GM19043 (cell line): Measurements from ENCODE around the gene SMAD3.
"Not testable (repeated sequence)": the region's sequence is repeated elsewhere in the genome, so short reads cannot be mapped to it uniquely, and the experiment has no call there.

ENCODE experiments used
- ATAC-seq: cut with Tn5 transposase; IDR thresholded peaks from one replicate; pipeline ENCODE4 v1.9.1; 2021; ENCODE audit warnings: low read depth; ENCODE audit not compliant: unreplicated experiment

The SMAD3 gene

DNA sequence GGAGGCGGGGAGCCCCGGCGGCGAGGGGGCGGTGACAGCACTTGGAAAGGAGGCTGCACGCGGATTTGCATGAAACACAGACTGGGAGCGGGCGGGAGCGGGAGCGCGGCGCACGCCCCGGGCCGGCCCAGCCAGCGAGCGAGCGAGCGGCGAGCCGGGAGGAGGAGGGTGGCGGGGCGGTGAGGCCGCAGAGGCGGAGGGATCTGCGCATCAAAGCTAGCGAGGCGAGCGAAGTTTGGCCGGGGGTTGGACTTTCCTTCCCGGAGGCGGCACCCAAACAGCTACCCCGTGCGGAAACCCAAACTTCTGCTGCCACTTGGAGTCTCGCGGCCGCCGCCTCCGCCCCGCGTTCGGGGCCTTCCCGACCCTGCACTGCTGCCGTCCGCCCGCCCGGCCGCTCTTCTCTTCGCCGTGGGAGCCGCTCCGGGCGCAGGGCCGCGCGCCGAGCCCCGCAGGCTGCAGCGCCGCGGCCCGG, at the start of gene SMAD3:
Gene SMAD3, plus strand, starts transcription at position 72 of the 475 bp plus-strand sequence. CDS start 553 bp downstream, outside the sequence.
- no peak for ATAC-seq

DNA sequence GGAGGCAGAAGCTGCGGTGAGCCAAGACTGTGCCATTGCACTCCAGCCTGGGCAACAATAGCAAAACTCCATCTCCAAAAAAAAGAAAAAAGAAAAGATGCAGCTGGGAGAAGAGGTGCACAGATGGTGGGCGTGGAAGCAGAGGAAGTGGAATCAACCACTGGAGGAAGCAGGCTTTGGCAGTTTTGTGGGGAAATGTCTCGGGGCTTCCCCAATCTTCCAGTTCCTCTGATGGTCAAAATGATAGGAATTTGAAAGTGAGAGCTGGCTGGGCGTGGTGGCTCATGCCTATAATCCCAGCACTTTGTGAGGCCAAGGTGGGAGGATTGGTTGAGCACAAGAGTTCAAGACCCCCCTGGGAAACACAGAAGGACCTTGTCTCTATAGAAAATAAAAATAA, 48.1 kb upstream of the SMAD3 start:
- ATAC-seq = no peak

GRCh38 chr15:67018026-67018425, 47.4 kb upstream of the SMAD3 start:
- ATAC-seq = no peak

GRCh38 chr15:67018441-67018840, 47.0 kb upstream of the SMAD3 start:
- no peak for ATAC-seq

GRCh38 chr15:67019069-67019468, 46.3 kb upstream of the SMAD3 start:
- ATAC-seq = no peak

DNA sequence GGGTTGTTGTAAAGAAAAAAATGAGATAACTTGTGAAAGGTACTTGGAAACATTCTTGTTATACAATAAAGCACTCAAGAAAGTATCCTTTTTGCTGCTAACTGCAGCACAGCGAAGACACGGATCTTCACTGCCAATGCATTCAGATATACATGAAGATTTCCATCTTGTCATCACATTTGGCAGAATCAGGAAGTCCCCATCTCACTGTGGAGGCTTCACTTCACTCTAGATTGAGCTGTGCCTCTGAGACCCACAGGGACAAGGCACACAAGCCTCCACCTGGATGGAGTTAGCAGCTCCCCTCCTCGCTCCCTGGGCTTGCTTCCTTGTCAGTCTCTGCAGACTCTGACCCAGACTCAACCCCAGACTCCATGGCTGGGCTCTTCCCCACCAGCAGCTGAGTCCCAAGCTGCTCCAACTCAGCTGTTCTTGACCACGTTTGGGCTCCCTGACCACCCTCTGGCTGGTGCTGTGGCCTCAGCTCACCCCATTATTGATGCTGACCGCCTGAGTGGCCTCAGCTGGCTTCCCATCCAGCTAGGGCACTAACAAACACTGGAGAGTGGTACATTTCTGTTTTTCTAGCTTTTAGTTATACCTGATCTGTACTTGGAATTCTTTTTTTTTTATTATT, 45.4 kb upstream of the SMAD3 start:
- ATAC-seq = no peak

GRCh38 chr15:67020668-67021067, 44.7 kb upstream of the SMAD3 start:
- not testable (repeated sequence) for ATAC-seq

- no peak for ATAC-seq
These were observed 43.9 kb upstream of the SMAD3 start for GRCh38 chr15:67021455-67021854.

GRCh38 chr15:67022587-67023105, 42.8 kb upstream of the SMAD3 start:
- ATAC-seq = no peak

- no peak for ATAC-seq
These were observed 41.7 kb upstream of the SMAD3 start for GRCh38 chr15:67023517-67024313.

- no peak for ATAC-seq
These were observed 40.9 kb upstream of the SMAD3 start for GRCh38 chr15:67024314-67024997.

DNA sequence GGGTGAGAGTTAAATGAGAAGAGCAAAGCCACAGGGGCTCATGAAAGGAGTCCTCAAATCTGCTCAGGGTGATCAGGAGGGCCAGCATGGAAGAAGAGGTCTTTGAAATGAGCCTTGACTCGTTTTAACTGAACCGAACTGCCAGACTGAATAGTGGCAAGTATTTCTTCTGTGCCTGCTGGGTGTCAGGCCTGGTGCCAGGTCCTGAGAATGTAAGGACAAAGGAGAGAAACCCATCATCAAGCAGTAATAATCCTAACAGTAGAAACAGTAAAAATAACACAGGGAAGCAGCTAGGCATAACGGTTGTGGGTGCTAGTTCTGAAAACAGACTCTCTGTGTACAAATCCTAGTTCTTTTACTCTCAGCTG, 40.4 kb upstream of the SMAD3 start:
- no peak for ATAC-seq

GRCh38 chr15:67025719-67026609, 39.4 kb upstream of the SMAD3 start:
- no peak for ATAC-seq

DNA sequence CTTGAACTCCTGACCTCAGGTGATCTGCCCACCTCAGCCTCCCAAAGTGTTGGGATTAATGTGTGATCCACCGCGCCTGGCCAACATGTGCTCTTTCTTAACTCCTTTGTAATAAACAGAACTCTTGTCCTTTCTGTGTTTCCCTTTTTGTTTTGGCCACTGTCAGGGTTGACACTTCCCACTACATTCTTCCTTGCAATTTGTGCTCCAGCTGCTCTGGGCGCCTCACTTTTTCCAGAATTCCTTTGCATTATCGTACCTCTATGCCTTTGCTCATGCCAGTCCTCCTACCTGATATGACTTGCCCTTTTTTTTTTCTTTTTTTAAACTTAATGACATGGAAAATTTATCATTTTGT, 38.8 kb upstream of the SMAD3 start:
- ATAC-seq = no peak

GRCh38 chr15:67028440-67028839, 37.0 kb upstream of the SMAD3 start:
- ATAC-seq = not testable (repeated sequence)

DNA sequence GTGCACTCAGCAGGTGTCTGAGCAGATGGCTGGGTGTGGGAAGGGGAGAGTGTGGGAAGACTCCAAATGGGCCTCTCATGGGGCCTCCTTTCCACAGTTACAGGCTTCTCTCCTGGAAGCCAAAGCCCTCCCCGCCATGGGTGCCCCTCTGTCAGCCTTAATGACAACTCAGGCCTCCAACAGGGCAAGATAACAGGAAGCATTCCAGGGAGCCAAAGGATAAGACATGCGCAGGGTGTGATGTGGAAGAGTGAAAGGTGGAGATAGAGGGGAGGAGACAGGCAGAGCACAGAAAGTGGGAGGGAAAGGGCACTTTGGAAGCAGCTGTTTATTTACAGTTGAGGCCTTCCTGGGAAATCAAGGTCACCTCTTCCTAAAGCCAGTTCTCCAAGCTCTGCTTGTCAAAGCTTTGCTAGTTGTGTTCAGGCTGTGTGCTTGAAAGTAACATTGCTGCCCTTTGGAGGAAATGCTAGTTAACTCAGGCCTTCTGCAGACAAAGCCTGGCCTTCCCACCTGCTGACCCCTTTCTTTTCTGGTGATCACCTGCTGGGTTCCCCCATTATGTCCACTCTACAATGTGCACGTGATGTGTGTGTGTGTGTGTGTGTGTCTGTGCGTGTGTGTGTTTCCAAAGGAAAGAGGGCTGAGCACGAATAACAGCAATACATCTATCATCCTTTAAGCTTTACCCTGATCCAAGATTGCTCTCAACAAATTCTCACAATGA, 35.2 kb upstream of the SMAD3 start:
- no peak for ATAC-seq

- no peak for ATAC-seq
These were observed 34.1 kb upstream of the SMAD3 start for GRCh38 chr15:67031331-67031730.

- no peak for ATAC-seq
These were observed 32.8 kb upstream of the SMAD3 start for GRCh38 chr15:67032608-67033007.

- no peak for ATAC-seq
These were observed 32.4 kb upstream of the SMAD3 start for GRCh38 chr15:67033012-67033411.

DNA sequence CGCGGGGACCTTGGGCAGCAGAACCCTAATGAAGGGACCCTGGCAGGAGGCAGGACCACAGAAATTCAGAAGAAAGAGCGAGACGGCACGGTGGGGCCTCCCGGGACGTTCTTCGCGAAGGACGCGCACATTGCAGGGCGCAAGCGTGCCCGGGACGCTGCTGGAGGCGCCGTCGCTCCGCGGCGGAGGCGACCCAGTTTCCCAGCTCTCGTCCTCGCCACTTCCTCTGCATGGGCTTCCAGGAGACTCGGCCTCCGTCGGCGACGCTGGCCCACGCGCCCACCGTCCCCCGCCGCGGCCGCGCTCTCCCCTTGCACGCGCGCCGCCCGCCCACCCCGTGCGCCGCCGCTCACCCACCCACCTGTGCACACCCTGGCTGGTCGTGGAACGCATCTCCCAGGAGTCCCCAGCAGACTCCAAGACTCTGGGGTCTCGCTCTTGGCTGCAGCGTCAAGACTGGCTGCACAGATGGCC, 31.8 kb upstream of the SMAD3 start:
- no peak for ATAC-seq
